CD14-positive monocyte (primary cell): ENCODE results near the gene FAT4. TPM values are rescaled to one million over a fixed set of nuclear protein-coding genes. Genes with fewer than 3 reads are reported as not detected.

Source experiments
- DNase-seq, 3 donors: peaks; one replicate each; pipeline ENCODE4 v3.0.0-alpha.2; 2011 to 2022
- H2AFZ ChIP-seq: 2 replicates; pipeline ENCODE4 v1.6.0; 2012; ENCODE audit warnings: mild to moderate bottlenecking, low read depth, low read length, inconsistent platforms; ENCODE audit not compliant: insufficient read depth, poor library complexity, severe bottlenecking
- H3K27ac ChIP-seq, 2 donors: 1 replicate in 1 of 2; 2 replicates in 1 of 2; pipeline ENCODE4 v1.5.1; 2012 to 2013; ENCODE audit warnings: low read length in 2 of 2, control low read depth in 1 of 2, inconsistent platforms in 1 of 2, low read depth in 1 of 2, mild to moderate bottlenecking in 1 of 2
- H3K27me3 ChIP-seq, 2 donors: one replicate each; pipeline versions ENCODE4 v1.6.0 to v1.6.1; 2011 to 2013; ENCODE audit warnings: low read length in 2 of 2; ENCODE audit not compliant: control insufficient read depth in 2 of 2, insufficient read depth in 2 of 2
- H3K36me3 ChIP-seq, 2 donors: replicated peaks in 1 of 2; 1 replicate in 1 of 2; 2 replicates in 1 of 2; pipeline versions ENCODE4 v1.5.1 to v1.6.1; 2012 to 2013; ENCODE audit warnings: low read length in 2 of 2, control low read depth in 1 of 2, inconsistent platforms in 1 of 2, mild to moderate bottlenecking in 1 of 2; ENCODE audit not compliant: insufficient read depth in 2 of 2, control insufficient read depth in 1 of 2
- H3K4me1 ChIP-seq, 2 donors: 1 replicate in 1 of 2; 2 replicates in 1 of 2; pipeline versions ENCODE4 v1.5.1 to v1.6.1; 2012 to 2013; ENCODE audit warnings: low read length in 2 of 2, control low read depth in 1 of 2, inconsistent platforms in 1 of 2, mild to moderate bottlenecking in 1 of 2, moderate library complexity in 1 of 2; ENCODE audit not compliant: insufficient read depth in 2 of 2, control insufficient read depth in 1 of 2
- H3K4me2 ChIP-seq: replicated peaks from 2 replicates; pipeline ENCODE3; 2012; ENCODE audit warnings: low read length, moderate library complexity, mild to moderate bottlenecking; ENCODE audit not compliant: poor library complexity, severe bottlenecking; ENCODE audit errors: extremely low read depth
- H3K4me3 ChIP-seq, 3 experiments: fragments of 200-600 bp in 1 of 3; sonication (generic) in 1 of 3; replicated peaks in 1 of 3; 1 replicate in 2 of 3; 2 replicates in 1 of 3; pipeline ENCODE4 v1.5.1; 2011 to 2013; ENCODE audit warnings: low read length in 3 of 3, mild to moderate bottlenecking in 3 of 3, control low read depth in 2 of 3, low read depth in 2 of 3, inconsistent platforms in 1 of 3, moderate library complexity in 1 of 3
- H3K79me2 ChIP-seq: 2 replicates; pipeline ENCODE4 v1.6.0; 2012; ENCODE audit warnings: mild to moderate bottlenecking, control low read depth, inconsistent platforms, low read length, moderate library complexity; ENCODE audit not compliant: insufficient read depth
- H3K9ac ChIP-seq: 2 replicates; pipeline ENCODE4 v1.6.0; 2017; ENCODE audit warnings: low read length, mild to moderate bottlenecking; ENCODE audit not compliant: insufficient read depth, poor library complexity, severe bottlenecking
- H3K9me3 ChIP-seq, 2 donors: replicated peaks in 1 of 2; 1 replicate in 1 of 2; 2 replicates in 1 of 2; pipeline versions ENCODE4 v1.5.1 to v1.6.1; 2012 to 2013; ENCODE audit warnings: low read length in 2 of 2, control low read depth in 1 of 2; ENCODE audit not compliant: control insufficient read depth in 1 of 2, insufficient read depth in 1 of 2
- H4K20me1 ChIP-seq: 2 replicates; pipeline ENCODE4 v1.6.0; 2012; ENCODE audit warnings: mild to moderate bottlenecking, low read length, control low read depth, moderate library complexity; ENCODE audit not compliant: insufficient read depth
- H3K27ac Mint-ChIP-seq, 7 donors: one replicate each; pipeline ENCODE4 v1.8.0; 2020; ENCODE audit warnings: mild to moderate bottlenecking in 7 of 7, mixed read lengths in 7 of 7, moderate library complexity in 6 of 7, inconsistent platforms in 2 of 7
- H3K27me3 Mint-ChIP-seq, 3 donors: one replicate each; pipeline ENCODE4 v1.8.0; 2021 to 2022; ENCODE audit warnings: low read depth in 3 of 3, mild to moderate bottlenecking in 3 of 3, mixed read lengths in 3 of 3, moderate library complexity in 3 of 3, inconsistent platforms in 1 of 3
- H3K36me3 Mint-ChIP-seq, 2 donors: one replicate each; pipeline ENCODE4 v1.8.0; 2020; ENCODE audit warnings: mixed read lengths in 2 of 2, inconsistent platforms in 1 of 2, mild to moderate bottlenecking in 1 of 2
- H3K4me1 Mint-ChIP-seq: one replicate; pipeline ENCODE4 v1.8.0; 2020; ENCODE audit warnings: mild to moderate bottlenecking, mixed read lengths
- H3K4me3 Mint-ChIP-seq, 2 donors: one replicate each; pipeline ENCODE4 v1.8.0; 2020; ENCODE audit warnings: mild to moderate bottlenecking in 2 of 2, mixed read lengths in 2 of 2, moderate library complexity in 1 of 2
- H3K9me3 Mint-ChIP-seq, 7 donors: one replicate each; pipeline ENCODE4 v1.8.0; 2020 to 2022; ENCODE audit warnings: mixed read lengths in 7 of 7, mild to moderate bottlenecking in 6 of 7, moderate library complexity in 6 of 7, inconsistent platforms in 2 of 7
- WGBS: methylation state at CpG from one replicate; pipeline ENCODE4 v1.1.5; 2013; ENCODE audit warnings: missing lambda C conversion rate; ENCODE audit not compliant: insufficient coverage; 5-methylcytosine and 5-hydroxymethylcytosine counted together
- intact Hi-C, 2 donors: fragments of 100-400 bp; cut with micrococcal nuclease; formaldehyde crosslinking; loops; one replicate each; pipeline versions ENCODE4 v1.15.0 to v1.15.1; 2023
- polyA minus RNA-seq: library from RNA; depleted of rRNA, polyadenylated mRNA; stranded (reverse); fragments of >200 nt; gene quantifications from 2 replicates; pipeline ENCODE4 v1.2.3, GENCODE V29; 2012
- polyA plus RNA-seq, 3 donors: library from polyadenylated mRNA; depleted of rRNA in 1 of 3; unstranded in 2 of 3; stranded (reverse) in 1 of 3; fragments of 300-500 nt in 2 of 3; fragments of >200 nt in 1 of 3; fragmentation: Illumina TruSeq in 2 of 3; gene quantifications; 1 replicate in 2 of 3; 2 replicates in 1 of 3; pipeline ENCODE4 v1.2.3, GENCODE V29; 2012 to 2021
- total RNA-seq, 12 experiments: library from RNA in 1 of 12; stranded (reverse) in 1 of 12; fragments of 120-200 nt in 1 of 12; gene quantifications; one replicate each; pipeline ENCODE4 v1.2.4 and lab custom pipeline; 2013 to 2026; ENCODE audit warnings: mixed read lengths in 6 of 12, inconsistent platforms in 1 of 12
- TF ChIP-seq, protein P1 (sequence below): fragments of 200-600 bp; IDR thresholded peaks from one replicate; pipeline ENCODE4 v1.8.0; 2022; ENCODE audit warnings: antibody characterized with exemption, mild to moderate bottlenecking

The FAT4 gene
- 0.04 TPM for total RNA-seq (2013)
- not detected for polyA plus RNA-seq
- under 0.01 TPM in 1 of 2 replicates, not detected in the other for polyA minus RNA-seq
- total RNA-seq (lab: John Stamatoyannopoulos, UW) = 0 to 3.8 (median 0.25) reads per million in 11 experiments

GRCh38 chr4:125314676-125315575 lies at the start of gene FAT4:
Gene FAT4 (plus strand): TSS chr4:125314955. CDS start chr4:125316412, 1,457 bp downstream.
- under 1% methylated on average over 51 of the region's 68 CpGs for WGBS
- H4K20me1 ChIP-seq = no peaks in the 10 kb centered on the region
- H3K4me3 ChIP-seq = peak within 1 kb of the TSS; percentile 44 to 75 (median 55)
- intact Hi-C loops = no loop called here
- peak within 1 kb of the TSS; percentile 86 for H3K4me2 ChIP-seq
- H2AFZ ChIP-seq = peak within 1 kb of the TSS; percentile 71
- no peak within 1 kb of the TSS for H3K27ac ChIP-seq
- H3K27me3 Mint-ChIP-seq = peaks cover 55 to 66% (median 63%) of the 10 kb centered on the region in 3 donors
- no peaks in the 10 kb centered on the region for H3K36me3 ChIP-seq
- peak within 1 kb of the TSS; percentile 28 for H3K9ac ChIP-seq
- DNase-seq = peak in 2 of 3 donors; percentile 8 to 18
- peaks cover 41% of the 10 kb centered on the region for H3K4me1 Mint-ChIP-seq
- H3K27me3 ChIP-seq = peaks cover 50 to 65% of the 10 kb centered on the region in 2 donors
- H3K36me3 Mint-ChIP-seq = peaks cover 4% of the 10 kb centered on the region in 2 donors
- TF ChIP-seq, protein P1, sequence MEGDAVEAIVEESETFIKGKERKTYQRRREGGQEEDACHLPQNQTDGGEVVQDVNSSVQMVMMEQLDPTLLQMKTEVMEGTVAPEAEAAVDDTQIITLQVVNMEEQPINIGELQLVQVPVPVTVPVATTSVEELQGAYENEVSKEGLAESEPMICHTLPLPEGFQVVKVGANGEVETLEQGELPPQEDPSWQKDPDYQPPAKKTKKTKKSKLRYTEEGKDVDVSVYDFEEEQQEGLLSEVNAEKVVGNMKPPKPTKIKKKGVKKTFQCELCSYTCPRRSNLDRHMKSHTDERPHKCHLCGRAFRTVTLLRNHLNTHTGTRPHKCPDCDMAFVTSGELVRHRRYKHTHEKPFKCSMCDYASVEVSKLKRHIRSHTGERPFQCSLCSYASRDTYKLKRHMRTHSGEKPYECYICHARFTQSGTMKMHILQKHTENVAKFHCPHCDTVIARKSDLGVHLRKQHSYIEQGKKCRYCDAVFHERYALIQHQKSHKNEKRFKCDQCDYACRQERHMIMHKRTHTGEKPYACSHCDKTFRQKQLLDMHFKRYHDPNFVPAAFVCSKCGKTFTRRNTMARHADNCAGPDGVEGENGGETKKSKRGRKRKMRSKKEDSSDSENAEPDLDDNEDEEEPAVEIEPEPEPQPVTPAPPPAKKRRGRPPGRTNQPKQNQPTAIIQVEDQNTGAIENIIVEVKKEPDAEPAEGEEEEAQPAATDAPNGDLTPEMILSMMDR = no peak
- no peaks in the 10 kb centered on the region for H3K79me2 ChIP-seq
- peak within 1 kb of the TSS in 1 of 7 donors; percentile 71 for H3K27ac Mint-ChIP-seq
- peaks cover 0 to 36% (median 21%) of the 10 kb centered on the region in 7 donors for H3K9me3 Mint-ChIP-seq
- peak within 1 kb of the TSS; percentile 86 to 96 for H3K4me3 Mint-ChIP-seq
- peaks cover 32 to 33% of the 10 kb centered on the region in 2 donors for H3K4me1 ChIP-seq
- peaks cover 0 to 20% of the 10 kb centered on the region in 2 donors for H3K9me3 ChIP-seq

- intact Hi-C loops = no loop called here
- no peaks in the 10 kb centered on the region for H3K36me3 ChIP-seq
- no peak overlapping the region for H3K4me3 ChIP-seq
- Mint-ChIP-seq H3K4me1 (no peaks in the 10 kb centered on the region), H3K27ac (no peak overlapping the region), H3K9me3 (peaks cover 0 to 3% (median 0%) of the 10 kb centered on the region in 7 donors), H3K36me3 (no peaks in the 10 kb centered on the region), H3K27me3 (peaks cover 0 to 1% (median 0%) of the 10 kb centered on the region in 3 donors), H3K4me3 (no peak overlapping the region)
- no peak for DNase-seq
- H3K9me3 ChIP-seq = no peaks in the 10 kb centered on the region
- no peak overlapping the region for H3K27ac ChIP-seq
- 85% methylated on average over 3 of the region's 5 CpGs for WGBS
- no peaks in the 10 kb centered on the region for H3K27me3 ChIP-seq
- no peaks in the 10 kb centered on the region for H4K20me1 ChIP-seq
- no peak overlapping the region for H2AFZ ChIP-seq
- TF ChIP-seq, protein P1 = no peak
- no peak overlapping the region for H3K9ac ChIP-seq
- H3K79me2 ChIP-seq = no peaks in the 10 kb centered on the region
- H3K4me2 ChIP-seq = no peak overlapping the region
- H3K4me1 ChIP-seq = no peaks in the 10 kb centered on the region
Observed at GRCh38 chr4:125265846-125266245, 48.9 kb upstream of the FAT4 start.
